H1 (cell line): ENCODE measurements around the gene C5orf34. TPM values are rescaled to one million over a fixed set of nuclear protein-coding genes. Genes with fewer than 3 reads are reported as not detected.

Experiments used
- CBX8 ChIP-seq: fragments of 300-800, 300-1000 bp; sonication (generic); IDR thresholded peaks from 2 replicates; pipeline ENCODE4 v1.7.1; 2016; ENCODE audit warnings: low read depth, low read length, borderline replicate concordance
- EGR1 ChIP-seq: IDR thresholded peaks from 2 replicates; pipeline ENCODE4 v1.6.1; 2011; ENCODE audit warnings: low read depth, low read length, borderline replicate concordance
- GTF2F1 ChIP-seq: IDR thresholded peaks from 2 replicates; pipeline ENCODE4 v1.6.1; 2012; ENCODE audit warnings: low read depth, low read length, improper control_type of control experiment, borderline replicate concordance
- HDAC6 ChIP-seq: IDR thresholded peaks from one replicate; pipeline ENCODE4 v1.7.1; 2012; ENCODE audit warnings: low read depth, mild to moderate bottlenecking, inconsistent platforms, low read length, moderate library complexity
- MAFK ChIP-seq: IDR thresholded peaks from 2 replicates; pipeline ENCODE4 v1.6.1; 2012; ENCODE audit warnings: low read depth, mild to moderate bottlenecking, improper control_type of control experiment, low read length
- POLR2A ChIP-seq, 2 experiments: IDR thresholded peaks; 1 replicate in 1 of 2; 2 replicates in 1 of 2; pipeline ENCODE4 v1.6.1; 2011; ENCODE audit warnings: low read depth in 2 of 2, low read length in 2 of 2, mild to moderate bottlenecking in 2 of 2; ENCODE audit errors: control extremely low read depth in 1 of 2
- POU5F1 ChIP-seq: IDR thresholded peaks from 2 replicates; pipeline ENCODE4 v1.6.1; 2011; ENCODE audit warnings: low read depth, mild to moderate bottlenecking, low read length, moderate library complexity
- SAP30 ChIP-seq: fragments of 300-600 bp; sonication (generic); IDR thresholded peaks from 2 replicates; pipeline ENCODE4 v1.7.1; 2012; ENCODE audit warnings: low read length, moderate library complexity, mild to moderate bottlenecking, inconsistent platforms; ENCODE audit not compliant: insufficient read depth, insufficient replicate concordance
- SIRT6 ChIP-seq: IDR thresholded peaks from one replicate; pipeline ENCODE4 v1.7.1; 2012; ENCODE audit warnings: low read length, inconsistent platforms
- polyA plus RNA-seq, 7 experiments: library from polyadenylated mRNA; depleted of rRNA in 3 of 7; stranded (reverse) in 5 of 7; unstranded in 2 of 7; fragments of >200 nt in 5 of 7; fragments of 200-250 nt in 2 of 7; gene quantifications; 1 replicate in 5 of 7; 2 replicates in 1 of 7; 4 replicates in 1 of 7; pipeline versions ENCODE4 v1.2.1 to v1.2.3, GENCODE V29; 2011 to 2013; ENCODE audit warnings: missing spikeins in 2 of 7, mixed read lengths in 2 of 7
- total RNA-seq: library from RNA; stranded (reverse); fragmentation: NEBNext Ultra II Directional; extraction: Animal tissue kit (Norgen Biotek cat#: 25700); gene quantifications from 2 replicates; pipeline ENCODE4 v1.2.1, GENCODE V29; 2021
- TF ChIP-seq, protein P1 (sequence below): fragments of 300-600 bp; sonication (generic); IDR thresholded peaks from 2 replicates; pipeline ENCODE4 v1.7.1; 2012; ENCODE audit warnings: low read length, moderate library complexity, mild to moderate bottlenecking, inconsistent platforms; ENCODE audit not compliant: insufficient replicate concordance
- TF ChIP-seq, protein P2 (sequence below): IDR thresholded peaks from 2 replicates; pipeline ENCODE4 v1.6.1; 2012; ENCODE audit warnings: inconsistent platforms

C5orf34 gene
- total and polyA plus RNA-seq, 2 of the 8 experiments (the other 6 are each of a cell fraction or from before 2014, with no cell fraction given), result 6.8 to 8.6 TPM

DNA sequence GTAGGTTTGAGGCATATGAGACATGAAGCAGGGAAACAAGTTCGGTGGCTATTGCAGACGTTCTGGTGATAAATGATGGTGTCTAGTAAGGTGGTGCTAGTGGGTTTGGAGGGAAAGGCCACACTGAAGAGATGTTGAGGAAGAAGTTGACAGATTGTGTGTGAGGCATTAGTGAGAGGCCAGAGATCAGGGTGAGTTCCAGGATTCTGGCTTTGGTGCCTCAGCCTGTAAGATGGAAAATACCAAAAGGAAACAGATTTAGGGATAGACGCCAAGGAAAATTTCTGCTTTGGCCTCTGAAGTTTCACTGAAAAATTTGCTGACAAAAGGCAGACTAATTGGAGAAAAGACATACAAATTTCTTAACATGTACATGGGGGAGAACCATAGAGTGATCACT is 48.4 kb upstream of the C5orf34 start (continued):
- TF ChIP-seq, protein P1, sequence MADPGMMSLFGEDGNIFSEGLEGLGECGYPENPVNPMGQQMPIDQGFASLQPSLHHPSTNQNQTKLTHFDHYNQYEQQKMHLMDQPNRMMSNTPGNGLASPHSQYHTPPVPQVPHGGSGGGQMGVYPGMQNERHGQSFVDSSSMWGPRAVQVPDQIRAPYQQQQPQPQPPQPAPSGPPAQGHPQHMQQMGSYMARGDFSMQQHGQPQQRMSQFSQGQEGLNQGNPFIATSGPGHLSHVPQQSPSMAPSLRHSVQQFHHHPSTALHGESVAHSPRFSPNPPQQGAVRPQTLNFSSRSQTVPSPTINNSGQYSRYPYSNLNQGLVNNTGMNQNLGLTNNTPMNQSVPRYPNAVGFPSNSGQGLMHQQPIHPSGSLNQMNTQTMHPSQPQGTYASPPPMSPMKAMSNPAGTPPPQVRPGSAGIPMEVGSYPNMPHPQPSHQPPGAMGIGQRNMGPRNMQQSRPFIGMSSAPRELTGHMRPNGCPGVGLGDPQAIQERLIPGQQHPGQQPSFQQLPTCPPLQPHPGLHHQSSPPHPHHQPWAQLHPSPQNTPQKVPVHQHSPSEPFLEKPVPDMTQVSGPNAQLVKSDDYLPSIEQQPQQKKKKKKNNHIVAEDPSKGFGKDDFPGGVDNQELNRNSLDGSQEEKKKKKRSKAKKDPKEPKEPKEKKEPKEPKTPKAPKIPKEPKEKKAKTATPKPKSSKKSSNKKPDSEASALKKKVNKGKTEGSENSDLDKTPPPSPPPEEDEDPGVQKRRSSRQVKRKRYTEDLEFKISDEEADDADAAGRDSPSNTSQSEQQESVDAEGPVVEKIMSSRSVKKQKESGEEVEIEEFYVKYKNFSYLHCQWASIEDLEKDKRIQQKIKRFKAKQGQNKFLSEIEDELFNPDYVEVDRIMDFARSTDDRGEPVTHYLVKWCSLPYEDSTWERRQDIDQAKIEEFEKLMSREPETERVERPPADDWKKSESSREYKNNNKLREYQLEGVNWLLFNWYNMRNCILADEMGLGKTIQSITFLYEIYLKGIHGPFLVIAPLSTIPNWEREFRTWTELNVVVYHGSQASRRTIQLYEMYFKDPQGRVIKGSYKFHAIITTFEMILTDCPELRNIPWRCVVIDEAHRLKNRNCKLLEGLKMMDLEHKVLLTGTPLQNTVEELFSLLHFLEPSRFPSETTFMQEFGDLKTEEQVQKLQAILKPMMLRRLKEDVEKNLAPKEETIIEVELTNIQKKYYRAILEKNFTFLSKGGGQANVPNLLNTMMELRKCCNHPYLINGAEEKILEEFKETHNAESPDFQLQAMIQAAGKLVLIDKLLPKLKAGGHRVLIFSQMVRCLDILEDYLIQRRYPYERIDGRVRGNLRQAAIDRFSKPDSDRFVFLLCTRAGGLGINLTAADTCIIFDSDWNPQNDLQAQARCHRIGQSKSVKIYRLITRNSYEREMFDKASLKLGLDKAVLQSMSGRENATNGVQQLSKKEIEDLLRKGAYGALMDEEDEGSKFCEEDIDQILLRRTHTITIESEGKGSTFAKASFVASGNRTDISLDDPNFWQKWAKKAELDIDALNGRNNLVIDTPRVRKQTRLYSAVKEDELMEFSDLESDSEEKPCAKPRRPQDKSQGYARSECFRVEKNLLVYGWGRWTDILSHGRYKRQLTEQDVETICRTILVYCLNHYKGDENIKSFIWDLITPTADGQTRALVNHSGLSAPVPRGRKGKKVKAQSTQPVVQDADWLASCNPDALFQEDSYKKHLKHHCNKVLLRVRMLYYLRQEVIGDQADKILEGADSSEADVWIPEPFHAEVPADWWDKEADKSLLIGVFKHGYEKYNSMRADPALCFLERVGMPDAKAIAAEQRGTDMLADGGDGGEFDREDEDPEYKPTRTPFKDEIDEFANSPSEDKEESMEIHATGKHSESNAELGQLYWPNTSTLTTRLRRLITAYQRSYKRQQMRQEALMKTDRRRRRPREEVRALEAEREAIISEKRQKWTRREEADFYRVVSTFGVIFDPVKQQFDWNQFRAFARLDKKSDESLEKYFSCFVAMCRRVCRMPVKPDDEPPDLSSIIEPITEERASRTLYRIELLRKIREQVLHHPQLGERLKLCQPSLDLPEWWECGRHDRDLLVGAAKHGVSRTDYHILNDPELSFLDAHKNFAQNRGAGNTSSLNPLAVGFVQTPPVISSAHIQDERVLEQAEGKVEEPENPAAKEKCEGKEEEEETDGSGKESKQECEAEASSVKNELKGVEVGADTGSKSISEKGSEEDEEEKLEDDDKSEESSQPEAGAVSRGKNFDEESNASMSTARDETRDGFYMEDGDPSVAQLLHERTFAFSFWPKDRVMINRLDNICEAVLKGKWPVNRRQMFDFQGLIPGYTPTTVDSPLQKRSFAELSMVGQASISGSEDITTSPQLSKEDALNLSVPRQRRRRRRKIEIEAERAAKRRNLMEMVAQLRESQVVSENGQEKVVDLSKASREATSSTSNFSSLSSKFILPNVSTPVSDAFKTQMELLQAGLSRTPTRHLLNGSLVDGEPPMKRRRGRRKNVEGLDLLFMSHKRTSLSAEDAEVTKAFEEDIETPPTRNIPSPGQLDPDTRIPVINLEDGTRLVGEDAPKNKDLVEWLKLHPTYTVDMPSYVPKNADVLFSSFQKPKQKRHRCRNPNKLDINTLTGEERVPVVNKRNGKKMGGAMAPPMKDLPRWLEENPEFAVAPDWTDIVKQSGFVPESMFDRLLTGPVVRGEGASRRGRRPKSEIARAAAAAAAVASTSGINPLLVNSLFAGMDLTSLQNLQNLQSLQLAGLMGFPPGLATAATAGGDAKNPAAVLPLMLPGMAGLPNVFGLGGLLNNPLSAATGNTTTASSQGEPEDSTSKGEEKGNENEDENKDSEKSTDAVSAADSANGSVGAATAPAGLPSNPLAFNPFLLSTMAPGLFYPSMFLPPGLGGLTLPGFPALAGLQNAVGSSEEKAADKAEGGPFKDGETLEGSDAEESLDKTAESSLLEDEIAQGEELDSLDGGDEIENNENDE, result no peak
- TF ChIP-seq MAFK (no peak), POLR2A (IDR thresholded peaks at IDR 0.05; ENCODE audit: control extremely low read depth in 1 of 2, low read depth in 2 of 2, low read length in 2 of 2) (no peak), EGR1 (no peak), POU5F1 (no peak), SIRT6 (no peak), SAP30 (no peak), GTF2F1 (no peak), HDAC6 (no peak), CBX8 (no peak)
- TF ChIP-seq, protein P2, sequence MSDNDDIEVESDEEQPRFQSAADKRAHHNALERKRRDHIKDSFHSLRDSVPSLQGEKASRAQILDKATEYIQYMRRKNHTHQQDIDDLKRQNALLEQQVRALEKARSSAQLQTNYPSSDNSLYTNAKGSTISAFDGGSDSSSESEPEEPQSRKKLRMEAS, result no peak
